ENCODE data around the gene CNTN5. TPM values are rescaled to one million over a fixed set of nuclear protein-coding genes. Genes with fewer than 3 reads are reported as not detected.

Gene CNTN5
- total RNA-seq, 1 experiment from 2014 or later, result not detected

DNA sequence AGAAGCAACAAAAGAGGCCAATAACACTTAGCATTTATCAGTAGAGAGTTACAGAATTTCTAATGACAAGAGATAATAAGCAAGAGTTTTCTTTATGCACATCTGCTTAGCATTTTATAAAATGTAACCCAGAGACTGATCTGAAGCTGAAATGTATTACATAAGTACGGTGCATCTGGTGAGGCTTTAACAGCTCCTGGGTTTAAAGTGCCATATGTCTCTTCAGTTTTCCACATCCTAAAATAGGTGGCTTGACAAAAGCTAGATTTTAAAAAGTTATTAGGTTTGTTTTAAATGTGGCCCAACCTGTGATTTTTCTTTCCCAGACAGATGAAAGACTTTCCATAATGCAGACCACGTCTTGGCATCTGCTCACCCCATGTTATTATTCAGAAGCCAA lies 1045.7 kb downstream of the CNTN5 start:
- no peak for DNase-seq (ENCODE audit: low read depth)

DNA sequence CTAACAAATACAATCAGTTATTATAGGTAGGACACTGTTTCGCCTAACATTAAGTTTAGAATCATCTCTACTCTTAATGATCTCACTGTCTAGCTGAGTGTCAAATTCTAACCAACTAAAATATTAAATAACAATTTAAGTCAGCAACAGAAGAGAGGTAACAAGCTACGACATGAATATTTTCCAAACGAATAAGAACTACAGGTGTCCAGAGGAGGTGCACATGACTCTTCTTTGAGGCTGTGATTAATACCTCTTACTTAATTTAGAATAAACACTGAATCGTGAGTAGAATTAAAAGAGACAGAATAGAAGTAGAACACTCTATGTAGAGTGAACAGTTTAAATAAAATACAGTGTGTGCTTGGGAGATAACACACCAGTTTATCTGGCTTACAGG lies 1047.4 kb downstream of the CNTN5 start:
- DNase-seq (ENCODE audit: low read depth), result no peak

- no peak for DNase-seq (ENCODE audit: low read depth)
These were observed 1051.4 kb downstream of the CNTN5 start for GRCh38 chr11:100072131-100072530.

- no peak for DNase-seq (ENCODE audit: low read depth)
These were observed 1059.6 kb downstream of the CNTN5 start for GRCh38 chr11:100080381-100080780.

GRCh38 chr11:100080821-100081220 lies 1060.1 kb downstream of the CNTN5 start:
- DNase-seq (ENCODE audit: low read depth), result no peak

DNA sequence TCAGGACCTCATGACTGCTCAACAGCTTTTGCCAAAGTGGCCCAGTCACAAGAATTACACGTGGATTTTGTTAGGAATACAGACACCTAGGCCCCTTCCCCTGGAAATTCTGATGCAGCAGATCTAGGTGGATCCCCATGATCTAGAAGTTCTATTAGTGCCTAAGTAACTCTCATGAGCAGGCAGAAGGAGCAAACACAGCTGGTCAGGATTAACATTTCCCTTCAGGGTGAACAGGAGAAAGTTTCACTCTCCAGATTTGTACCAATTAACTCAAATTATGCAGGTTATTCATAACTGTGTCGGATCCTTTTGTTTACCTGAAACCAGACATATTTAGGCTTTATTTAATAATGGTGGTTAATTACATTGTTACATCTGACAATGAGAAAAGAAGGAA lies 1072.9 kb downstream of the CNTN5 start:
- DNase-seq (ENCODE audit: low read depth), result no peak

GRCh38 chr11:100094121-100094865 lies 1073.5 kb downstream of the CNTN5 start:
- DNase-seq (ENCODE audit: low read depth), result no peak

DNA sequence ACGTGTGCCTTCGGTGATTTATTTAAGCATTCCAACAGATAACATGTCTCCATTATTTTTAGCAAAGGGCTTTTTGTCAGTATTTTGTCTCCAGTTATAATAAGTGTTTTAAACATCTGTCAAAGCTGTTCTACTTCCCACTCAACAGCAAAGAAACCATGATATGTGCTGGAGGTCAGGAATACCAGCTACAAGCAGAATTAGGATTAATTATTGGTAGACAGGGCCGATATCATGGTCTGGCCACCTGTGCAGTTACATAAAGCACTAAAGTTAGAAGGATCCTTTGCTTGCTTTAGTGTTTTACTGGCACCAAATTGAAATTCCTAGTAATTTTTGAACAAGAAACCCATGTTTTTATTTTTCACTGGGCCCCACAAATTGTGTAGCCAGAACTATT lies 1075.1 kb downstream of the CNTN5 start:
- no peak for DNase-seq (ENCODE audit: low read depth)

GRCh38 chr11:100098560-100098959 lies 1077.8 kb downstream of the CNTN5 start:
- peak; percentile 17 for DNase-seq (ENCODE audit: low read depth)

- no peak for DNase-seq (ENCODE audit: low read depth)
These were observed 1084.7 kb downstream of the CNTN5 start for GRCh38 chr11:100105255-100105981.

GRCh38 chr11:100105982-100106358 lies 1085.2 kb downstream of the CNTN5 start:
- DNase-seq (ENCODE audit: low read depth), result no peak

DNA sequence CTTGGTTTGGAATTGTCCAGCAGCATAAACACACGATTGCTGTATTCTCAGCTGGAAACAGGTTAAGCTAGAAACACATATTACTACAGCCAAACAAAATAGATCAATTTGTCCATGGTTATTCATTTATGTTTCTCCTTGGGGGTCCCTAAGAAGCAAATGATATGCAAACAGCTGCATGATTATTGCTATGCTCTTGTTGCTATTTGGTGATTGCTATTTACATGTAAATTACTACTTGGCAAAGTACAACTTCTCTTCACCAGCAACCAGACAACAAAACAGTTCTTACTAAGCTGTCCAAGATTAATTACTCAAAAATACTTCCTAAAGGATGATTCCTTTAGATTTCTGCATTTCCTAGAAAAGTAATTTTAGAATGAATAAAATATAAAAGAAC lies 1098.4 kb downstream of the CNTN5 start:
- DNase-seq (ENCODE audit: low read depth), result no peak

DNA sequence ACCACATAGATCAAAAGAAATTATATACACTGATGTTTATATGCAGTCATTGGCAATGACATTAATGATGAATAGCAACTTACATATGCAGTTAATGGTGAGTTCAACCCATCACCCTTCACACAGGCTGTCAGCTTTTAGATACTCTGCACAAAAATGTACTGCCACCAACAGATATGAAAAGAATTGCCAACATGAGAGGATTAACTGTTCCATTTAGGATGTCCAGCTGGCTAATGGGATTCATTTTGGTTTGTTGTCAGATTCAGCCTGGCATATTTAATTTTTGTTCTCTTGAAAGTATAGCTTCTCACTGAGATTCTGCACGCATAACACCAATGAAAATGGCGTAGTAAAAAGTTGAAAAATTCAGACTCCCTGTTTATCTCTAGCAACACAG lies 1112.4 kb downstream of the CNTN5 start:
- DNase-seq (ENCODE audit: low read depth), result no peak

- DNase-seq (ENCODE audit: low read depth), result no peak
These were observed 1120.5 kb downstream of the CNTN5 start for GRCh38 chr11:100141201-100141600.

GRCh38 chr11:100151944-100152343 lies 1131.2 kb downstream of the CNTN5 start:
- peak; percentile 66 for DNase-seq (ENCODE audit: low read depth)

DNA sequence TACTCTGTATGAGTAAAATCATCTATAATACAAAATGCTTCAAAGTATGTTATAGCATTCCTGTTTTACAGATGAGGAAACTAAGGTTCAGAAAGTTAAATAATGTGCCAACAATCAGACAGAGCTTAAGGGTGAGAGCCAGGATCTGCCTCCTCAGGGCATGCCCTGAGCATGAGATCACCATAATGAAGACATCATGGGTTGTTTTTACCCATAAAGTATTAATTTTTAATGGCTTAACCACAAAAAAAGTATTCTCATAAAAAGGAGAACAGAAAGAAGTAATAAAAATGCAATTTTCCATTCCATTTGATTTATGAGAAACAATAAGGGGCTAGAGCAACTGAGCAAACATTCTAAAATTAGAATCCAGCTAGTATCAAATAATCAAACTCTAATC lies 1132.0 kb downstream of the CNTN5 start:
- no peak for DNase-seq (ENCODE audit: low read depth)

DNA sequence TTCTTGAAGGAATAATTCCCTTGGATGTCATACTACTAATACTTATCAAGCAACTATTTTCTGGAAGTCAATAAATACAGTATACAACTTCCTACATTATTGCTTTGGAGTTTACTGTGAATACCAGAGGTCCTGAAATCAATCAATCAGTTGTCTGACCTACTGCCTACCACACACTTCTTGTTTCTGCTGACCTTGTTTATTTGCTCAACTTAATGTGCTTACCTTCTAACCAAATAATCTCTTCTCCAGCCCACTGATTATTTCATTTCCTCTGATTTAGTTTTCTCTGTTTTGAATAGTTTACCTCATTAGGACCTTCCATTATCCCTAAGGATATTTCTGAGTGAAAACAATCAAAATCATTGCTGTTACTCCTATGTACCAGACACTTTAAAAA lies 1142.7 kb downstream of the CNTN5 start:
- no peak for DNase-seq (ENCODE audit: low read depth)

DNA sequence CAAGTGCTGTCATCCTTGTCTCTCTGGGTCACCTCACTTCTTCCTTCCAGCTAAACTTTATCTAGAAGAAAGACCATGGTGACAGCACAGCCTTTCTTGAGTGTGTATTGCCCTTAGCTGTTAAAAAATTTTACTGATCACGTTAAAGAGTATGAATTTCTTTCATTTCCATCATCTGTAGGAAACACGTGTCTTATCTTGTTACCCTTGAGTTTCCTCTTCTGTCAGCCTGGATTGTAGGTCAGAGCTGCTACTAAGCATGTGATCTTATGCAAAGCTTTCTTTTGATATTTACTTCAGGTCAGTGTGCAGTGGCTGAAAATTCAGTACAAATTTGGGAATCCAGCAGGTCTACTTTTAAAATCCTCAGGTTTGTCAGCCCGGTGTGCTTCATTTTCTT lies 1154.1 kb downstream of the CNTN5 start:
- no peak for DNase-seq (ENCODE audit: low read depth)

DNA sequence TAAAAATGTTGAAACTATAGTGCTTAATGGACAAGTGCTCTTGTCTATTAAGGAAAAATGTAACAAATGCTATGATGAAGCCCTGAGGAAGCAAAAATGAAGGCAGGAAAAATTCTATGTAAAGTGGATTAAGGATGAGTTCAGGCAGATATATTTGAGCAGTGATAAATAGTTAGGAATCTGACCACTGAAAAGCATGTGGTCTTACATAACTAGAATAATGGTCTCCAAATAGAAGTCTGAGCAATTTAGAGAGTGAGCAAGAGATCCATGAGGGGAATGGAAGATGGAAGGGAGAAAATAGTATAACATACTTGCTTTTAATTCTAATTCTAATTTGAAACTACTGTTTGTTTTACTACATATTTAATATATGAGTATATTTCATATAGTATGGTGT lies 1155.7 kb downstream of the CNTN5 start:
- DNase-seq (ENCODE audit: low read depth), result no peak

DNA sequence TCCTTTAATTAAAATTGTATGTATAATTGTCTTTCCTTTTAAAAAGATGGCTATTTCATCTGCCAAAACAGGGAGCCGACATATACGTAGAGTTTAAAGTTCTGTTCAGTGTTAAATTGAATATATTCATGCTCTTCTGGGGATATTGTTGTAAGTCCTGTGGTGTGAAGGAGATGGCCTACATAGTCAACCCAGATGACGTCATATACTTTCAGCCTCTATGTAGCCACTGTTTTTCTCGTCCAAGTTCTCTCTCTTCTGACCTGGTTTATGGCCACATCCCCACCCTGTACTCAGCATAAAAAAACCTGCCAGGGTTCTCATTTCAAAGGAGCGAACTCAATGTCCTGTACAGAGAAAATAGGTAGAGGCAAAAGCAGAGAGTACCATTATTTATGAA lies 1156.9 kb downstream of the CNTN5 start:
- DNase-seq (ENCODE audit: low read depth), result no peak

- no peak for DNase-seq (ENCODE audit: low read depth)
These were observed 1161.6 kb downstream of the CNTN5 start for GRCh38 chr11:100182350-100182749.

GRCh38 chr11:100182927-100183326 lies 1162.2 kb downstream of the CNTN5 start:
- DNase-seq (ENCODE audit: low read depth), result no peak

GRCh38 chr11:100185588-100185987 lies 1164.8 kb downstream of the CNTN5 start:
- no peak for DNase-seq (ENCODE audit: low read depth)

Measured in HT1080 (cell line).